ENCODE data around the gene IL1RAPL1.
"Not testable (repeated sequence)": the region's sequence is repeated elsewhere in the genome, so short reads cannot be mapped to it uniquely, and the experiment has no call there.

IL1RAPL1 gene

DNA sequence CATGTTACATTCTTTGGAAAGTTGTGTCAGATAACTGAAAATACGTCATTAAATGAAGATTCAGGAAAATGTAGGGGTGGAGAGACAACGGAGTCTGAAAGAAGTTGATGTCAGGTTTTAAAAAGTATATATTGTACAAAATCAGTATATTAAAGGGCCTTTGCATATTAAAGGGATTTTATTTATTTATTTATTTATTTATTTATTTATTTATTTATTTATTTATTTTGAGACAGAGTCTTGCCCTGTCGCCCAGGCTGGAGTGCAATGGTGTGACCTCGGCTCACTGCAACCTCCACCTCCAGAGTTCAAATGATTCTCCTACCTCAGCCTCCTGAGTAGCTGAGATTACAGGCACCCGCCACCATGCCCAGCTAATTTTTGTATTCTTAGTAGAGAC is 213.4 kb downstream of the IL1RAPL1 start:
- not testable (repeated sequence) for DNase-seq

- no peak for DNase-seq
Measured at GRCh38 chrX:28802625-28803024, 215.4 kb downstream of the IL1RAPL1 start.

- DNase-seq: no peak
Measured at GRCh38 chrX:28835991-28836390, 248.7 kb downstream of the IL1RAPL1 start.

DNA sequence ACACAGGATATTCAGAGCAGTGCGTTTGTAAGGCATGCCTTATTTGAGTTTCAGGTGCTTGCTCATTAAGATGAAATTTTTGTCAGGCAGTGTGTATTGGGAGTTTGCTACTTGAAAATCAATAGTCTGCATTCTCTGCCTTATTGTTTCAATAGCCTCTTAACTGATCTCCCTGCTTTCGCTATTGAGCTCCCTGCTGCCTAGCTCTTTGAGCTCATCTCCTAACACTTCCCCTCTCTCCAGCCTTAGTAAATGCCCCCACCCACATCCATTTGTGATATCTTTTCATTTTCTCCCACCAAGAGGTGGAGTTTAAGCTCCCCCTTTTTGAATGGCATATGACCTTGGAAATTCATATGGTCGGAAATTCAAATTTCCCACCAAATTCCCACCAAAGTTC is 256.6 kb downstream of the IL1RAPL1 start:
- DNase-seq: no peak

DNA sequence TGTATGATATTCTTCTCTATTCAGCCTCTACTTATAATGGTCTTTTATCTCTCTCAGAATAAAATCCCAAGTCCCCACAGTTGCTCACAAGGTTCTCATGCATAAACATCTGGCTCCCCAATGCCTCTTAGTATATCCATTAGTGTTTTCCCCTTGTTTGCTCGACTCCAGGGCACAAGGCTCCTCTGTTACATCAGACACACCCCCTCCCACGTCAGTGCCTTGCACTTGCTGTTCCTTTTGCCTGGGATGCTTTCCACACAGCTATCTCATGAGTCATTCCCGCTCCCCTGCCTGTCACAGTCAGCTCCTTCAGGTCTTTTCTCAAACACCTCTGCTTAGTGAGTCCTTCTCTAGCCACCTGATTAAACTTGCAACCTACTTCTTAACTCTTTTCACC is 260.2 kb downstream of the IL1RAPL1 start:
- DNase-seq: no peak

GRCh38 chrX:28848707-28849106 is 261.5 kb downstream of the IL1RAPL1 start:
- DNase-seq: no peak

DNA sequence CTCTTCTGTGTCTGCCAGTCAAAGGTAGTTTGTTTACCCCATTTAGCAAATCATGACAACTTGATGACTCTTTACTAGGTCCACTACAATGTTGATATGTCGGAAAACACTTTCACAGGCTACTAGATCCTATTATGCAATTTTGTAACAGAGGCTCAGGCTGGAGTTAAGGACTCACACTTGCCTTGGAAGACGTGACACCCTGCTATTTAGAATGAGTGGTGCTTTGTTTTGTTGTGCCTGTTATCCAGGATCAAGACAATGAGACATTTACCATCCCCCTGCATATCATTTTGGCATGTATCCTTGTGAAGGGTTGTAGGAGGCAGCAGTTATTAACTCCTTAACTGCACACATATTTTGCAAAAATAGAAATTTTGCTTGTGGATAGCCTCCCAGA is 263.7 kb downstream of the IL1RAPL1 start:
- DNase-seq: no peak

GRCh38 chrX:28851871-28852270 is 264.6 kb downstream of the IL1RAPL1 start:
- DNase-seq: no peak

DNA sequence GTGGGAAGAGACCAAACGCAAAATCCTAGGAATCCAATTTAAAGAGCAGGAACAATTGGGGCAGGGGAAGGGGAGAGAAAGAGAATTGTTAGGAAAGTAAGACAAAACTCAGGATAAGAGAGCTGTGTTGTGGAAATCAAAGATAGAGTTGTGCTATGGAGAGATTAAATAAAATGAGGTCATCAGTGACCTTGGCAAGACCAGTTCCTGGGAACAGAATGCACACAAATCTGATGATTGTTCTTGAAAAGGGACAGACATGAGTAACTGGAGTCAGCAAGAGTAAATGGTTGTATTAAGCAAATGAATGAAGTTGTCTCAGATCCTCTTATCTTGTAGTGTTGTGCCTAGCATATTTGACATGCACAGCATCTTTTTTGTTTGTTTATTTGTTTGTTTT is 267.4 kb downstream of the IL1RAPL1 start:
- DNase-seq: no peak

GRCh38 chrX:28876408-28876807 is 289.2 kb downstream of the IL1RAPL1 start:
- DNase-seq: no peak

DNA sequence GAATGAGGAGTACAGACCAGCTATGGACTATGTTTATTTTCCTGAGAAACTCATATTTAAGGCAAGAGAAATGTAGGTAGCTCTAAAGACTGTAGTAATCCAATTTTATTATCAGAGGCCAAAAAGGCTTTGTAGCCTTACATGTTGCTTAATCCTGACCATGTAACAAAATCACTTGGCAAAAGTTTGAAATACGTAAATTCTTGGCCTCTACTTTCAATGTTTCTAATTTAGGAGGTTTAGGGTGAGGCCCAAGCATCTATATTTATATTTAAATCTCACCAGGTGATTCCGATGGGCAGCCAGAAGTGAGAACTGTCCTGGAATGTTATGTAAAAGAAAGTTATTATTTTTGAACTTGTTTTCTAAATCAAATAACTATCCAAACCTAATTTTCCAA is 289.7 kb downstream of the IL1RAPL1 start:
- no peak for DNase-seq

GRCh38 chrX:28880136-28880535 is 292.9 kb downstream of the IL1RAPL1 start:
- no peak for DNase-seq

- DNase-seq: no peak
Measured at GRCh38 chrX:28884823-28885222, 297.6 kb downstream of the IL1RAPL1 start.

- no peak for DNase-seq
Measured at GRCh38 chrX:28888416-28888815, 301.2 kb downstream of the IL1RAPL1 start.

GRCh38 chrX:28889591-28890090 is 302.4 kb downstream of the IL1RAPL1 start:
- no peak for DNase-seq

DNA sequence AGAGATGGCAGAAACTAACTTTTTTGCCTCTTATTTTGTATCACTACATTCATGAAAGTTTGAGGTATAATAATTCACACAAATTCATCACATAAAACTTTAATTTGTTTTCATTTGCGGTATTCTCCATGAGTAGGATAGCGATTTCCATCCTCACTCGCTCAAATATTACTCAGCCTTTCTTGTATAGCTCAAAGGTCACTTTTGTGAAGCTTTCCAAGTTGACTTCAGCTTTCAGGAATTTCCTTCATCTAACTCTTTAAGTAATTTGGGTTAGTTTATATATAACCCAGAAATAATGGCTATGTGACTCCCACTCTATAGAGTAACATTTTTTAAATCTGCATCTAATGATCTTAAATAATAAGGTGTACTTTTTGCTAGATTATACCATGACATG is 314.4 kb downstream of the IL1RAPL1 start:
- DNase-seq: no peak

- DNase-seq: no peak
Measured at GRCh38 chrX:28910487-28910886, 323.2 kb downstream of the IL1RAPL1 start.

DNA sequence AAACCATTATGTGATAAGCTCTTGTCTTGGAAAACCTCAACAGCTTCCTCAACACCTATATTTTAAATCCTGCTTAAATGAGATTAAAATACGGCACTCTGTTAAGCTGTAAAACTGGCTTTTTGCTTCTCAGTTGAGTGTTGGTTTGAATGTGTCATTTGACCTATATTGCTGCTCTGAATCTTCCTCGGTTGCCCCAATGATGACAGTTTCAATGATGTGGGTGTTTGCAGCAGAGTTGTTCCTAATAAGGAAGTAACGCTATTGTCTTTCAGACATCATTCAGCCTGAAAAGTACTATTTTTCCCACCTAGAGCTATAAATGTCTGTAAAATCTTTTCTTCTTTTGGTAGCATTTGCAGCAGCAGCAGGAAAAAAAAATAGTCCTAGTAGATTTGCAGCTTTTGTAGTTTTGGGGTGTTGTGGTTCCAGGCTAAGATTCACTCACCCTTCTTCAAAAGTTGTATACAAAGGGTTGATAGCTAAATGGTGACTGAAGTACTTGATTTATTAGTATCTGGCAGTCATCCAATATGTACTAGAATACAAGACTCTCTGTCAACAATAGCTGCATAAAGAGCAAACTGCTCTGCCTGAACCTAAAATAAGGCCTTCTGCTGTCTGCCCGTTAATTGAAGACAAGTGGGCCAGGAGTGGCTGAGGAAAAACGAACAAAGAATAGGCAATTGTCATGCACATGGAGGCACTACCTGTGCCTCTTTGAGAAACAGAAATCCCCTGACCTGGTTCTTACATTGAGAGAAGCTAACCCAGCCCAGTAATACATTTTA is 333.1 kb downstream of the IL1RAPL1 start:
- no peak for DNase-seq

GRCh38 chrX:28922106-28922505 is 334.9 kb downstream of the IL1RAPL1 start:
- no peak for DNase-seq

DNA sequence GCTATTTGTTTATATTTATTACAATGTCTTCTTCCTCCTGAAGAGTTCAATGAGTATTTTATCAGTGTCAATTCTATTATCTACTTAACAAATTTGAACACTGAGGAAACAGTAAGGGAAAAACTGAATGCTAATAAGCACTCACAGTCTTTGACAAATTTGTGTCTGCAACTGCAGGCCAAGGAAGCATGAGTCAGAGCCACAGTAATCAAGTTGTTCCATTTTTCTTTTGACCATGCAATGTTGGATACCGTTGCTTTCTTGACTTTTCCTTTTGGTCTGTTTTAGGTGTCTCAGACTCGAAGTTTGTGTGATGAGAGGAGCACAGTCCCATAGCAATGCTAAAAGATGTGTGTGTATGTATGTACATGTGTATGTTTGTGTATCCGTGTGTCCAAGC is 359.6 kb downstream of the IL1RAPL1 start:
- no peak for DNase-seq

GRCh38 chrX:28960063-28960462 is 372.8 kb downstream of the IL1RAPL1 start:
- no peak for DNase-seq

DNA sequence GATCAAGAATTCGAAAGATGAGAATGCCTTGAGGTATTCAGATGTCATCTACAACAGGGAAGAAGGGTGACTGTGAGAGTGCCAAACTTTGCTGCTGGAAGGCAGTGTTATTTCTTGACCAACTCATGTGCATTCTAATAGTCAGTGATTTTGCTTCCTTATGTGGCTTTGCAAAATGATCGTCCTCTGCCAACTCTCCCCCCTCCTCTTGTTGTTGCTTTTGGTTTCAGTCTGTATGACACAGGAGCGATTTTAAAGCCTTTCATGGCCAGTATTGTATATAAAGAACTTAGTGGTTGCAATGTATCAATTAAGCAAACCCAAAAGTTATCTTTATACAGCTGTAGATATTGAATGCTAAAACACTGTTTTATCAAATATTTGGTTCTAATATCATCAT is 379.1 kb downstream of the IL1RAPL1 start:
- no peak for DNase-seq

DNA sequence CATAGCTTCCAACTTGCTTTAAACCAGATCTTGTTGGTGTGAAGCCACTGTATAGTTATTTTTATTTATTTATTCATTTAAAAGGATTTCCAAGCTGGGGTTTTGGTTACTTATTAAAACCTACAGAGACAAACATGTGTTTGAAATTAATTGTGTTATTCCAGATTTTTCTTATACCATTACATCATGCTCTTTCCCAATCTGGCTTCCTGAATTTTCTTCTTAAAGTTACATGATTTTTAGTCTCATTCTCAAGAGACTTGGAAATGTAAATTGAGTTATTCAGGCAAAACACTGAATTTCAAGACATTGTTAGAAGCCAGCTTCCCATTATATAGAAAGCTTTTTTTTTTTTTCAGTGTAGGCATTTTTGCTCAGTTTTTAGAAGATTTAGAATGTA is 381.9 kb downstream of the IL1RAPL1 start:
- DNase-seq: no peak

DNA sequence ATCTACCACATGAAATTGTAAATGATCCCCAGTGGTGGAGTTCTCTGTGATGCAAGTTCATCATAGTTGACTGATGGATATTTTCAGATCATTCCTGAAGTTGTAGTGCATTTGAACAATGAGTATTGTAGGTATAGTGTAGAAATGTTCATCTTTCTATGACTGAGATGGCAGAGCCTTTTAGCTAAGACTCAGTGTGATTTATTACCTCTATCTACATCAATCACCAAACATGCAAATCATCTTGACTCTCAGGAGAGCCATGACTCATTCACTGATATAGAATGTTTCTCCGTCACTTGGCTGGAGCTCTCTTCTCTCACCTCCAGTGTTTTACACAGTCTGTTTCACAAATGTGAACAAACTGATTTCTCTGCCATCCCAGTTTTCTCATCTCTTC is 392.6 kb downstream of the IL1RAPL1 start:
- DNase-seq: no peak

DNA sequence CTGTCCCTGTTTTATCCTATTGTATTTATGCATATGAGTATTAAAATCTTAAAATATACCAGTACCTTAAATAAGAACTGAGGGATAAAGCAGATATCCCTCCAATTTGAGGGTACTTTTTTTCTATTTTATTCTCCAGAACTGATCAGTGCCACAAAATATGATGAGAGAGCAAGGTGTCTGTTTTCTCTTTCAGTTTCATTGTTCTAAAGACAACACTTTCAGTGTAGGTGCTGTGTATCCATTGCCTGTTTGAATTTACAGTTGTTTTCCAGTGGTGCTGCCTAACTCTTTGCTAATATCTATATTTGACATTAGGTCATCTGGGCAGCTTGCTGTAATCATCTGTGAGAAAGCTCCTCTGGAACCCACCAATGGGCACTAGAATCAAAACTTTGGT is 394.7 kb downstream of the IL1RAPL1 start:
- DNase-seq: no peak
